Left renal pelvis (tissue), 4 donors: ENCODE measurements around the gene JPT1. TPM values are rescaled to one million over a fixed set of nuclear protein-coding genes. Genes with fewer than 3 reads are reported as not detected.

Experiments
- DNase-seq, 4 donors: peaks; one replicate each; pipeline ENCODE4 v3.0.0-alpha.2; 2013; ENCODE audit warnings: low read depth in 4 of 4, low spot score in 3 of 4
- polyA plus RNA-seq, 4 donors: library from polyadenylated mRNA; unstranded; fragments of 120-200 nt; gene quantifications; one replicate each; pipeline ENCODE4 v1.2.1, GENCODE V29; 2013; ENCODE audit not compliant: insufficient read length in 4 of 4

The JPT1 gene
- polyA plus RNA-seq, 4 donors: 57.9 to 103 (median 92.5) TPM

- peak in 3 of 4 donors; percentile 66 to 76 (median 66) for DNase-seq
Measured at GRCh38 chr17:75087558-75088453, 66.5 kb downstream of the JPT1 start, which contains the start of gene SLC16A5. Gene SLC16A5 (plus strand): TSS chr17:75087954. CDS start chr17:75093637, 5,683 bp downstream.

DNA sequence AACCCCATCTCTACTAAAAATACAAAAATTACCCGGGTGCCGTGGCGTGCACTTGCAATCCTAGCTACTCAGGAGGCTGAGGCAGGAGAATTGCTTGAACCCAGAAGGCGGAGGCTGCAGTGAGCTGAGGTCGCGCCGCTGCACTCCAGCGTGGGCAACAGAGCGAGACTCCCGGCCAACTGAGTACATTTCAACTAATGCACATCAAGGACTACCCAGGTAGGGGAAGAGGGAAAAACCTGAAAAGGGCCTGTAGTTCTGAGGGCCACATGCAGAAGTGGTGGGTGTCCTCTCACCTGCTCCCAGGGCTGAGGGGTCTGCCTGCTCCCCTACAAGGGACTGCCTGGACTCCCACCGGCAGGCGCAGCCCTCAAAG is 67.1 kb downstream of the JPT1 start:
- no peak for DNase-seq

DNA sequence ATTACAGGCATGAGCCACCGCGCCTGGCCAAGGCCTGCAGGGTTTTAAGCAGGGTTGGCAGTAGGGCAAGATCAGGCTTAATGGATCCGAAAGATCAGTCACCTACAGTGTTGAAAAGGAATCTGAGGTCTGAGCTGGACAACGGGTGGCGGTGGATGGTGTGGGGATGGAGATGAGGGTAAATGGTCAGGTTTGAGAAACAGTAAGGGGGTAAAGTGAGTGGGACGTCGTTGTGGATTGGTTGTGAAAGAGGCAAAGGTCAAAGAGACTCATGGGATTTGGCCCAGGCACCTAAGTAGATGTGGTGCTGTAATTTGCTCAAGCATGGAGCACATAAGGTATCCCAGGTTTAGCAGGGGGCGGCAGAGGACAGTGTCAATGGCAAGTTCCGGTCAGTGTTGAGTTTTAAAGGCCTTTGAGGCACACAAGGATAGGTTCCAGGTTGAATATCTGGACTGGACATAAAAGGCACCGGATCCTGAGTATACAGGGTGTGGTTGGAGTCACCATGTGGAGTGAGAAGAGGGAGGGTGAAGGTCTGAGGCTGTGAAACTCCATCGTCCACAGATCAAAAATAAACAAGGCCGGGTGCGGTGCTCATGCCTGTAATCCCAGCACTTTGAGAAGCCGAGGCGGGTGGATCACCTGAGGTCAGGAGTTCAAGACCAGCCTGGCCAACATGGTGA is 67.7 kb downstream of the JPT1 start:
- no peak for DNase-seq

Other genes starting within 250 kb of the JPT1 start
- under 1 TPM; 0.48 to 0.82 (median 0.60) TPM for gene USH1G, start 231.3 kb downstream of the JPT1 start, polyA plus RNA-seq
- gene OTOP2, start 230.2 kb downstream of the JPT1 start, polyA plus RNA-seq: under 1 TPM in 1 of 4 donors, not detected in 3; 0.08 TPM
- gene OTOP3, start 218.6 kb downstream of the JPT1 start, polyA plus RNA-seq: not detected
- gene HID1, start 181.8 kb downstream of the JPT1 start, polyA plus RNA-seq: 10 to 100 TPM in 3 of 4 donors, 1 to 10 TPM in 1; 5.4 to 19.6 (median 12.6) TPM
- gene CDR2L, start 166.9 kb downstream of the JPT1 start, polyA plus RNA-seq: 1 to 10 TPM; 7.4 to 9.7 (median 9.0) TPM
- gene MRPL58, start 141.8 kb downstream of the JPT1 start, polyA plus RNA-seq: 10 to 100 TPM; 19.1 to 29.5 (median 25.6) TPM
- gene ATP5PD, start 107.5 kb downstream of the JPT1 start, polyA plus RNA-seq: 100 to 1,000 TPM; 181 to 366 (median 314) TPM
- gene KCTD2, start 107.3 kb downstream of the JPT1 start, polyA plus RNA-seq: 10 to 100 TPM; 27.8 to 36.6 (median 31.1) TPM
- gene SLC16A5, start 66.6 kb downstream of the JPT1 start, polyA plus RNA-seq: 10 to 100 TPM; 13.4 to 43.4 (median 23.9) TPM
- 10 to 100 TPM in 3 of 4 donors, 1 to 10 TPM in 1; 7.6 to 21.2 (median 16.0) TPM for gene ARMC7, start 44.5 kb downstream of the JPT1 start, polyA plus RNA-seq
- gene NT5C, start 22.8 kb downstream of the JPT1 start, polyA plus RNA-seq: 10 to 100 TPM; 33.1 to 68.4 (median 48.5) TPM
- gene SUMO2, start 28.4 kb upstream of the JPT1 start, polyA plus RNA-seq: 100 to 1,000 TPM; 632 to 882 (median 751) TPM
- gene NUP85, start 51.2 kb upstream of the JPT1 start, polyA plus RNA-seq: 10 to 100 TPM; 57.1 to 75.1 (median 62.6) TPM
- 10 to 100 TPM; 32.2 to 44.3 (median 43.4) TPM for gene GGA3, start 107.1 kb upstream of the JPT1 start, polyA plus RNA-seq
- 10 to 100 TPM; 41.4 to 77.6 (median 72.9) TPM for gene MRPS7, start 107.4 kb upstream of the JPT1 start, polyA plus RNA-seq
- 10 to 100 TPM; 16.1 to 22.5 (median 20.4) TPM for gene MIF4GD, start 116.7 kb upstream of the JPT1 start, polyA plus RNA-seq
- 1 to 10 TPM; 6.5 to 8.5 (median 8.1) TPM for gene SLC25A19, start 134.9 kb upstream of the JPT1 start, polyA plus RNA-seq